HG02623 (cell line): ENCODE measurements around the gene C7orf25.
"Not testable (repeated sequence)": the region's sequence is repeated elsewhere in the genome, so short reads cannot be mapped to it uniquely, and the experiment has no call there.

Experiments used
- ATAC-seq: cut with Tn5 transposase; IDR thresholded peaks from one replicate; pipeline ENCODE4 v1.9.1; 2021; ENCODE audit warnings: moderate library complexity; ENCODE audit not compliant: unreplicated experiment

Gene C7orf25

GRCh38 chr7:42930889-42931288, 19.0 kb upstream of the C7orf25 start:
- no peak for ATAC-seq

GRCh38 chr7:42929449-42929848, 17.6 kb upstream of the C7orf25 start:
- no peak for ATAC-seq

GRCh38 chr7:42928754-42929153, 16.9 kb upstream of the C7orf25 start:
- no peak for ATAC-seq

GRCh38 chr7:42926204-42926603, 14.3 kb upstream of the C7orf25 start:
- no peak for ATAC-seq

- no peak for ATAC-seq
Measured at GRCh38 chr7:42925630-42926029, 13.8 kb upstream of the C7orf25 start.

- ATAC-seq: no peak
Measured at GRCh38 chr7:42924223-42924838, 12.5 kb upstream of the C7orf25 start.

- ATAC-seq: no peak
Measured at GRCh38 chr7:42922017-42922753, 10.3 kb upstream of the C7orf25 start.

- ATAC-seq: no peak
Measured at GRCh38 chr7:42915356-42915755, 3.5 kb upstream of the C7orf25 start.

GRCh38 chr7:42914421-42915045, 2.7 kb upstream of the C7orf25 start:
- ATAC-seq: no peak

- no peak for ATAC-seq
Measured at GRCh38 chr7:42914009-42914408, 2.1 kb upstream of the C7orf25 start.

GRCh38 chr7:42913591-42913990, 1.7 kb upstream of the C7orf25 start:
- ATAC-seq: no peak

- no peak for ATAC-seq
Measured at GRCh38 chr7:42910306-42910705, 1.6 kb downstream of the C7orf25 start.

GRCh38 chr7:42907316-42907715, 4.6 kb downstream of the C7orf25 start:
- ATAC-seq: no peak

GRCh38 chr7:42906181-42906580, 5.7 kb downstream of the C7orf25 start:
- no peak for ATAC-seq

- no peak for ATAC-seq
Measured at GRCh38 chr7:42902331-42902730, 9.5 kb downstream of the C7orf25 start.

- no peak for ATAC-seq
Measured at GRCh38 chr7:42900842-42901241, 11.0 kb downstream of the C7orf25 start.

- no peak for ATAC-seq
Measured at GRCh38 chr7:42893346-42894240, 18.3 kb downstream of the C7orf25 start.

GRCh38 chr7:42886893-42887505, 24.9 kb downstream of the C7orf25 start:
- no peak for ATAC-seq

GRCh38 chr7:42886129-42886528, 25.7 kb downstream of the C7orf25 start:
- no peak for ATAC-seq

GRCh38 chr7:42885183-42885582, 26.7 kb downstream of the C7orf25 start:
- not testable (repeated sequence) for ATAC-seq

- ATAC-seq: peak; percentile 38
Measured at GRCh38 chr7:42883950-42884349, 27.9 kb downstream of the C7orf25 start.
